ENCODE data around the gene EDDM3A.

The EDDM3A gene

GRCh38 chr14:20748439-20748838, 2.8 kb downstream of the EDDM3A start:
- no peaks in the 10 kb centered on the region for H3K79me2 ChIP-seq (ENCODE audit: control insufficient read depth, low read length)
- H3K9me3 ChIP-seq (ENCODE audit: control insufficient read depth, insufficient read depth, low read length) = peaks cover 6% of the 10 kb centered on the region; the same call in 1 of the 2 replicates
- H3K27ac ChIP-seq (ENCODE audit: low read depth, low read length) = no peak overlapping the region
- no peaks in the 10 kb centered on the region for H4K20me1 ChIP-seq (ENCODE audit: control insufficient read depth, insufficient read depth, low read depth, low read length)
- H3K4me2 ChIP-seq (ENCODE audit: low read length) = no peak overlapping the region
- 0 out of 2 replicates have a peak, but pooled peaks cover 4% of the 10 kb centered on the region for H3K27me3 ChIP-seq (ENCODE audit: control insufficient read depth, low read length)
- H3K9me2 ChIP-seq (replicated peaks; ENCODE audit: control insufficient read depth, low read length) = no peaks in the 10 kb centered on the region
- no peak overlapping the region for H3K4me3 ChIP-seq (ENCODE audit: low read length)
- TF ChIP-seq EZH2phosphoT487 (IDR thresholded peaks at IDR 0.05; ENCODE audit: borderline replicate concordance, low read length) (no peak), CTCF (IDR thresholded peaks at IDR 0.05; ENCODE audit: low read depth, low read length, poor library complexity, severe bottlenecking) (no peak)
- no peaks in the 10 kb centered on the region for H3F3A ChIP-seq (ENCODE audit: control insufficient read depth, insufficient read depth)
- H3K4me1 ChIP-seq (ENCODE audit: control insufficient read depth, low read length) = no peaks in the 10 kb centered on the region
- H3K36me3 ChIP-seq (ENCODE audit: control insufficient read depth, low read length) = no peaks in the 10 kb centered on the region

- H4K20me1 ChIP-seq (ENCODE audit: control insufficient read depth, insufficient read depth, low read depth, low read length) = no peaks in the 10 kb centered on the region
- H3K4me2 ChIP-seq (ENCODE audit: low read length) = no peak overlapping the region
- no peak overlapping the region for H3K27ac ChIP-seq (ENCODE audit: low read depth, low read length)
- H3K36me3 ChIP-seq (ENCODE audit: control insufficient read depth, low read length) = no peaks in the 10 kb centered on the region
- H3K9me2 ChIP-seq (replicated peaks; ENCODE audit: control insufficient read depth, low read length) = no peaks in the 10 kb centered on the region
- no peaks in the 10 kb centered on the region for H3K27me3 ChIP-seq (ENCODE audit: control insufficient read depth, low read length)
- H3K79me2 ChIP-seq (ENCODE audit: control insufficient read depth, low read length) = no peaks in the 10 kb centered on the region
- no peaks in the 10 kb centered on the region for H3K4me1 ChIP-seq (ENCODE audit: control insufficient read depth, low read length)
- TF ChIP-seq EZH2phosphoT487 (IDR thresholded peaks at IDR 0.05; ENCODE audit: borderline replicate concordance, low read length) (no peak), CTCF (IDR thresholded peaks at IDR 0.05; ENCODE audit: low read depth, low read length, poor library complexity, severe bottlenecking) (no peak)
- peaks cover 6% of the 10 kb centered on the region; the same call in 1 of the 2 replicates for H3K9me3 ChIP-seq (ENCODE audit: control insufficient read depth, insufficient read depth, low read length)
- no peaks in the 10 kb centered on the region for H3F3A ChIP-seq (ENCODE audit: control insufficient read depth, insufficient read depth)
- no peak overlapping the region for H3K4me3 ChIP-seq (ENCODE audit: low read length)
Observed at GRCh38 chr14:20750194-20750593, 4.5 kb downstream of the EDDM3A start.

- peaks cover 6% of the 10 kb centered on the region; the same call in 1 of the 2 replicates for H3K9me3 ChIP-seq (ENCODE audit: control insufficient read depth, insufficient read depth, low read length)
- H3K4me1 ChIP-seq (ENCODE audit: control insufficient read depth, low read length) = no peaks in the 10 kb centered on the region
- no peaks in the 10 kb centered on the region for H3K27me3 ChIP-seq (ENCODE audit: control insufficient read depth, low read length)
- H3K27ac ChIP-seq (ENCODE audit: low read depth, low read length) = no peak overlapping the region
- H3F3A ChIP-seq (ENCODE audit: control insufficient read depth, insufficient read depth) = no peaks in the 10 kb centered on the region
- H4K20me1 ChIP-seq (ENCODE audit: control insufficient read depth, insufficient read depth, low read depth, low read length) = no peaks in the 10 kb centered on the region
- H3K36me3 ChIP-seq (ENCODE audit: control insufficient read depth, low read length) = no peaks in the 10 kb centered on the region
- no peak for TF ChIP-seq EZH2phosphoT487 (IDR thresholded peaks at IDR 0.05; ENCODE audit: borderline replicate concordance, low read length)
- TF ChIP-seq CTCF (IDR thresholded peaks at IDR 0.05; ENCODE audit: low read depth, low read length, poor library complexity, severe bottlenecking) = no peak
- H3K4me3 ChIP-seq (ENCODE audit: low read length) = no peak overlapping the region
- H3K9me2 ChIP-seq (replicated peaks; ENCODE audit: control insufficient read depth, low read length) = no peaks in the 10 kb centered on the region
- no peaks in the 10 kb centered on the region for H3K79me2 ChIP-seq (ENCODE audit: control insufficient read depth, low read length)
- H3K4me2 ChIP-seq (ENCODE audit: low read length) = no peak overlapping the region
Observed at GRCh38 chr14:20751963-20752562, 6.4 kb downstream of the EDDM3A start.
